GM23338 (cell line): ENCODE data around the gene CAMTA1. TPM values are rescaled to one million over a fixed set of nuclear protein-coding genes. Genes with fewer than 3 reads are reported as not detected.

Source experiments
- ATAC-seq: fragments of 200-7000 bp; cut with Tn5 transposase; 3 replicates; pipeline ENCODE4 v1.9.1; 2020
- DNase-seq: peaks from one replicate; pipeline ENCODE4 v3.0.0-alpha.2; 2015; ENCODE audit warnings: low spot score
- H2AFZ ChIP-seq: fragments of 200-600 bp; sonication (generic); 2 replicates; pipeline ENCODE4 v1.8.0; 2016; ENCODE audit warnings: antibody characterized with exemption, mild to moderate bottlenecking, moderate library complexity
- H3F3A ChIP-seq: fragments of 200-600 bp; sonication (generic); replicated peaks from 2 replicates; pipeline ENCODE4 v1.8.0; 2017; ENCODE audit warnings: antibody characterized with exemption, mixed run types, low read depth
- H3K27ac ChIP-seq: fragments of 200-600 bp; sonication (generic); 2 replicates; pipeline ENCODE4 v1.6.1; 2016; ENCODE audit warnings: low read depth
- H3K27me3 ChIP-seq: fragments of 200-600 bp; sonication (generic); 2 replicates; pipeline ENCODE4 v1.8.0; 2016; ENCODE audit warnings: mild to moderate bottlenecking, mixed run types, moderate library complexity; ENCODE audit not compliant: insufficient read depth
- H3K36me3 ChIP-seq: fragments of 200-600 bp; sonication (generic); 2 replicates; pipeline ENCODE4 v1.8.0; 2016; ENCODE audit warnings: mild to moderate bottlenecking; ENCODE audit not compliant: insufficient read depth
- H3K4me1 ChIP-seq: fragments of 200-600 bp; sonication (generic); 2 replicates; pipeline ENCODE4 v1.8.0; 2016; ENCODE audit warnings: mild to moderate bottlenecking, moderate library complexity; ENCODE audit not compliant: insufficient read depth
- H3K4me2 ChIP-seq: fragments of 200-600 bp; sonication (generic); 2 replicates; pipeline ENCODE4 v1.7.1; 2017; ENCODE audit warnings: mixed run types
- H3K4me3 ChIP-seq: fragments of 200-600 bp; sonication (generic); 2 replicates; pipeline ENCODE4 v1.6.1; 2016; ENCODE audit warnings: mixed run types
- H3K79me2 ChIP-seq: fragments of 200-600 bp; sonication (generic); replicated peaks from 2 replicates; pipeline ENCODE4 v1.8.0; 2017; ENCODE audit warnings: mild to moderate bottlenecking; ENCODE audit not compliant: insufficient read depth
- H3K9me2 ChIP-seq: fragments of 200-600 bp; sonication (generic); 2 replicates; pipeline ENCODE4 v1.8.0; 2017; ENCODE audit not compliant: insufficient read depth
- H4K20me1 ChIP-seq: fragments of 200-600 bp; sonication (generic); replicated peaks from 2 replicates; pipeline ENCODE4 v1.8.0; 2017; ENCODE audit warnings: mild to moderate bottlenecking; ENCODE audit not compliant: insufficient read depth
- H3K27ac Mint-ChIP-seq: 2 replicates; pipeline ENCODE4 v1.8.0; 2020; ENCODE audit warnings: inconsistent platforms, mild to moderate bottlenecking, moderate library complexity, mixed read lengths
- H3K27me3 Mint-ChIP-seq: 3 replicates; pipeline ENCODE4 v1.8.0; 2022; ENCODE audit warnings: low read depth, mild to moderate bottlenecking, moderate library complexity, mixed read lengths, inconsistent platforms; ENCODE audit not compliant: insufficient read depth, poor library complexity
- H3K36me3 Mint-ChIP-seq: 3 replicates; pipeline ENCODE4 v1.8.0; 2021; ENCODE audit warnings: low read depth, mild to moderate bottlenecking, inconsistent platforms, moderate library complexity, mixed read lengths
- H3K4me1 Mint-ChIP-seq: 3 replicates; pipeline ENCODE4 v1.8.0; 2020; ENCODE audit warnings: mild to moderate bottlenecking, inconsistent platforms, mixed read lengths
- H3K4me3 Mint-ChIP-seq: 3 replicates; pipeline ENCODE4 v1.8.0; 2021; ENCODE audit warnings: moderate library complexity, mild to moderate bottlenecking, inconsistent platforms, mixed read lengths
- H3K9me3 Mint-ChIP-seq: 3 replicates; pipeline ENCODE4 v1.8.0; 2020; ENCODE audit warnings: moderate library complexity, mild to moderate bottlenecking, inconsistent platforms, mixed read lengths
- CREB1 ChIP-seq: fragments of 250-450 bp; sonication (Bioruptor Pico); IDR thresholded peaks from 2 replicates; pipeline ENCODE4 v1.5.0; 2020; ENCODE audit warnings: low read depth, mild to moderate bottlenecking, moderate library complexity
- EZH2phosphoT487 ChIP-seq: fragments of 200-600 bp; sonication (generic); IDR thresholded peaks from one replicate; pipeline ENCODE4 v1.8.1; 2018; ENCODE audit warnings: antibody characterized with exemption; ENCODE audit not compliant: unreplicated experiment
- JUNB ChIP-seq: IDR thresholded peaks from one replicate; pipeline ENCODE4 v1.6.1; 2016; ENCODE audit warnings: antibody characterized with exemption; ENCODE audit not compliant: unreplicated experiment
- NANOG ChIP-seq: IDR thresholded peaks from 2 replicates; pipeline ENCODE4 v1.6.1; 2016; ENCODE audit warnings: antibody characterized with exemption, borderline replicate concordance
- POLR2AphosphoS5 ChIP-seq: IDR thresholded peaks from 2 replicates; pipeline ENCODE4 v1.6.1; 2016; ENCODE audit warnings: antibody characterized with exemption, low read depth
- STAT1 ChIP-seq: IDR thresholded peaks from one replicate; pipeline ENCODE4 v1.6.1; 2016; ENCODE audit warnings: antibody characterized with exemption; ENCODE audit not compliant: unreplicated experiment
- ZNF114 ChIP-seq: fragments of 250-450 bp; sonication (Bioruptor Pico); IDR thresholded peaks from 2 replicates; pipeline ENCODE4 v1.5.0; 2020; ENCODE audit warnings: mild to moderate bottlenecking, moderate library complexity
- ZNF331 ChIP-seq: fragments of 250-450 bp; sonication (Bioruptor Pico); IDR thresholded peaks from 2 replicates; pipeline ENCODE4 v1.5.0; 2020; ENCODE audit warnings: low read depth, mild to moderate bottlenecking, moderate library complexity
- polyA plus RNA-seq: library from polyadenylated mRNA; unstranded; fragments of >200 nt; fragmentation: Nextera tagmentation; extraction: Ambion mirVana; gene quantifications from 2 replicates; pipeline ENCODE4 v1.2.1, GENCODE V29; 2016
- total RNA-seq: library from RNA; depleted of rRNA; stranded (reverse); fragments of >200 nt; shearing (Covaris generic); gene quantifications from 2 replicates; pipeline ENCODE4 v1.2.3, GENCODE V29; 2014
- TF ChIP-seq, protein P1 (sequence below), 2 experiments: fragments of 200-600 bp in 1 of 2; sonication (generic) in 1 of 2; conservative IDR thresholded peaks; 2 replicates each; pipeline versions ENCODE4 v1.5.1 to v1.6.1; 2016 to 2017; ENCODE audit warnings: antibody characterized with exemption in 2 of 2, low read depth in 2 of 2, mild to moderate bottlenecking in 2 of 2, moderate library complexity in 1 of 2
- TF ChIP-seq, protein P2 (sequence below): IDR thresholded peaks from one replicate; pipeline ENCODE4 v1.6.1; 2018; ENCODE audit warnings: antibody characterized with exemption; ENCODE audit not compliant: unreplicated experiment
- TF ChIP-seq, protein P3 (sequence below): fragments of 250-450 bp; sonication (Bioruptor Pico); IDR thresholded peaks from 2 replicates; pipeline ENCODE4 v1.5.0; 2020; ENCODE audit warnings: mild to moderate bottlenecking, moderate library complexity
- TF ChIP-seq, protein P4 (sequence below): IDR thresholded peaks from 2 replicates; pipeline ENCODE4 v1.6.1; 2016; ENCODE audit warnings: antibody characterized with exemption

Gene CAMTA1
- total and polyA plus RNA-seq, 2 experiments from 2014 or later, result 115 to 519 TPM

DNA sequence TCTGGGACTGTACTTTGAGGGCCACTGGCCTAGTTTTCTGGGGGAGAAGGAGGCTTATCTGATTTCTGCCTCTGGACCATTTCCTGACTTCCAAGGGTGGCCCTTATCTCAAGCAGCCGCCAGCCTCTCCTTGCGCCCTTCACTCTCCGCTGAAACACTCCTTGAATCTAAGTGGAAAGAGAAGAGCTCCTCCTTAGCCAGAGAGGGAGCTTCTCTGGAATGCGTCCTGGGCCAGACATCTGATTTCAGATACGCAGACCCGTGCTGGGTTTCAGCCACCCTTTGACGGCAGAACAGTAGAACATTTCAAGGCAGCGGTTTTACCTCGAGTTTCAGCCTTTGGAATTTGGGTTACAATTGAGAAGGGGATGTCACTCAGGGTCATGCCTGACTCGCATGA is 308.0 kb downstream of the CAMTA1 start (continued):
- TF ChIP-seq, protein P1, sequence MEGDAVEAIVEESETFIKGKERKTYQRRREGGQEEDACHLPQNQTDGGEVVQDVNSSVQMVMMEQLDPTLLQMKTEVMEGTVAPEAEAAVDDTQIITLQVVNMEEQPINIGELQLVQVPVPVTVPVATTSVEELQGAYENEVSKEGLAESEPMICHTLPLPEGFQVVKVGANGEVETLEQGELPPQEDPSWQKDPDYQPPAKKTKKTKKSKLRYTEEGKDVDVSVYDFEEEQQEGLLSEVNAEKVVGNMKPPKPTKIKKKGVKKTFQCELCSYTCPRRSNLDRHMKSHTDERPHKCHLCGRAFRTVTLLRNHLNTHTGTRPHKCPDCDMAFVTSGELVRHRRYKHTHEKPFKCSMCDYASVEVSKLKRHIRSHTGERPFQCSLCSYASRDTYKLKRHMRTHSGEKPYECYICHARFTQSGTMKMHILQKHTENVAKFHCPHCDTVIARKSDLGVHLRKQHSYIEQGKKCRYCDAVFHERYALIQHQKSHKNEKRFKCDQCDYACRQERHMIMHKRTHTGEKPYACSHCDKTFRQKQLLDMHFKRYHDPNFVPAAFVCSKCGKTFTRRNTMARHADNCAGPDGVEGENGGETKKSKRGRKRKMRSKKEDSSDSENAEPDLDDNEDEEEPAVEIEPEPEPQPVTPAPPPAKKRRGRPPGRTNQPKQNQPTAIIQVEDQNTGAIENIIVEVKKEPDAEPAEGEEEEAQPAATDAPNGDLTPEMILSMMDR (conservative IDR thresholded peaks at IDR 0.05; ENCODE audit: low read depth in 2 of 2), result no peak
- TF ChIP-seq CREB1 (CRISPR knock-in tag), result no peak

DNA sequence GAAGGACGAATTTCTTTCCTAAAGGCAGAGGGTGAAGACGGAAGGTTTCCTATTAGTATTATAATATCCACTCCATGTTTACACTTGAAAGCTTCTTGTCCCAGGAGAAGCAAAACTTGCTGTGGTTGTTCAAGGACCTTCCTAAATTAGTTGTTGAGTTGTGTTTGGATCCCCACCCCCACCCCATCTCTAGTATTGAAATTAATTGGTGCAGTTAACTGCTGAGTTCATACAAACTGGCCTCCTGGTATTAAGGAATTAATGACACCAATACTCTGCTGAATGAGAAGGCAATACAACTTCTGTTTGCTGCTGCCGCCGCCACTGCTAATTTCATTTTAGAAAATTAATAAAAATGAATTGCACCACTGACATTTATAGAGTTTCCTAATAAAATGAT is 308.8 kb downstream of the CAMTA1 start:
- DNase-seq, result no peak
- Histone ChIP-seq H3K4me2 (no peak overlapping the region), H3K27ac (no peak overlapping the region), H3K4me3 (no peak overlapping the region), H3K27me3 (no peaks in the 10 kb centered on the region), H3F3A (no peaks in the 10 kb centered on the region), H4K20me1 (no peaks in the 10 kb centered on the region), H3K4me1 (no peaks in the 10 kb centered on the region), H3K9me2 (no peaks in the 10 kb centered on the region), H3K79me2 (no peaks in the 10 kb centered on the region), H2AFZ (no peak overlapping the region), H3K36me3 (no peaks in the 10 kb centered on the region)
- H3K27me3 Mint-ChIP-seq, result peaks cover 2% of the 10 kb centered on the region
- ATAC-seq, result no peak
- H3K27ac Mint-ChIP-seq, result no peak overlapping the region
- no peak overlapping the region for H3K4me3 Mint-ChIP-seq
- no peaks in the 10 kb centered on the region for H3K36me3 Mint-ChIP-seq
- H3K4me1 Mint-ChIP-seq, result peaks cover 7% of the 10 kb centered on the region; the same call in 2 of the 3 replicates
- H3K9me3 Mint-ChIP-seq, result no peaks in the 10 kb centered on the region
- TF ChIP-seq JUNB (no peak), STAT1 (no peak), POLR2AphosphoS5 (no peak), NANOG (no peak), ZNF114 (CRISPR knock-in tag) (no peak), EZH2phosphoT487 (no peak), CREB1 (CRISPR knock-in tag) (no peak), ZNF331 (no peak)
- TF ChIP-seq, protein P2, sequence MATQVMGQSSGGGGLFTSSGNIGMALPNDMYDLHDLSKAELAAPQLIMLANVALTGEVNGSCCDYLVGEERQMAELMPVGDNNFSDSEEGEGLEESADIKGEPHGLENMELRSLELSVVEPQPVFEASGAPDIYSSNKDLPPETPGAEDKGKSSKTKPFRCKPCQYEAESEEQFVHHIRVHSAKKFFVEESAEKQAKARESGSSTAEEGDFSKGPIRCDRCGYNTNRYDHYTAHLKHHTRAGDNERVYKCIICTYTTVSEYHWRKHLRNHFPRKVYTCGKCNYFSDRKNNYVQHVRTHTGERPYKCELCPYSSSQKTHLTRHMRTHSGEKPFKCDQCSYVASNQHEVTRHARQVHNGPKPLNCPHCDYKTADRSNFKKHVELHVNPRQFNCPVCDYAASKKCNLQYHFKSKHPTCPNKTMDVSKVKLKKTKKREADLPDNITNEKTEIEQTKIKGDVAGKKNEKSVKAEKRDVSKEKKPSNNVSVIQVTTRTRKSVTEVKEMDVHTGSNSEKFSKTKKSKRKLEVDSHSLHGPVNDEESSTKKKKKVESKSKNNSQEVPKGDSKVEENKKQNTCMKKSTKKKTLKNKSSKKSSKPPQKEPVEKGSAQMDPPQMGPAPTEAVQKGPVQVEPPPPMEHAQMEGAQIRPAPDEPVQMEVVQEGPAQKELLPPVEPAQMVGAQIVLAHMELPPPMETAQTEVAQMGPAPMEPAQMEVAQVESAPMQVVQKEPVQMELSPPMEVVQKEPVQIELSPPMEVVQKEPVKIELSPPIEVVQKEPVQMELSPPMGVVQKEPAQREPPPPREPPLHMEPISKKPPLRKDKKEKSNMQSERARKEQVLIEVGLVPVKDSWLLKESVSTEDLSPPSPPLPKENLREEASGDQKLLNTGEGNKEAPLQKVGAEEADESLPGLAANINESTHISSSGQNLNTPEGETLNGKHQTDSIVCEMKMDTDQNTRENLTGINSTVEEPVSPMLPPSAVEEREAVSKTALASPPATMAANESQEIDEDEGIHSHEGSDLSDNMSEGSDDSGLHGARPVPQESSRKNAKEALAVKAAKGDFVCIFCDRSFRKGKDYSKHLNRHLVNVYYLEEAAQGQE, result no peak
- TF ChIP-seq, protein P3, sequence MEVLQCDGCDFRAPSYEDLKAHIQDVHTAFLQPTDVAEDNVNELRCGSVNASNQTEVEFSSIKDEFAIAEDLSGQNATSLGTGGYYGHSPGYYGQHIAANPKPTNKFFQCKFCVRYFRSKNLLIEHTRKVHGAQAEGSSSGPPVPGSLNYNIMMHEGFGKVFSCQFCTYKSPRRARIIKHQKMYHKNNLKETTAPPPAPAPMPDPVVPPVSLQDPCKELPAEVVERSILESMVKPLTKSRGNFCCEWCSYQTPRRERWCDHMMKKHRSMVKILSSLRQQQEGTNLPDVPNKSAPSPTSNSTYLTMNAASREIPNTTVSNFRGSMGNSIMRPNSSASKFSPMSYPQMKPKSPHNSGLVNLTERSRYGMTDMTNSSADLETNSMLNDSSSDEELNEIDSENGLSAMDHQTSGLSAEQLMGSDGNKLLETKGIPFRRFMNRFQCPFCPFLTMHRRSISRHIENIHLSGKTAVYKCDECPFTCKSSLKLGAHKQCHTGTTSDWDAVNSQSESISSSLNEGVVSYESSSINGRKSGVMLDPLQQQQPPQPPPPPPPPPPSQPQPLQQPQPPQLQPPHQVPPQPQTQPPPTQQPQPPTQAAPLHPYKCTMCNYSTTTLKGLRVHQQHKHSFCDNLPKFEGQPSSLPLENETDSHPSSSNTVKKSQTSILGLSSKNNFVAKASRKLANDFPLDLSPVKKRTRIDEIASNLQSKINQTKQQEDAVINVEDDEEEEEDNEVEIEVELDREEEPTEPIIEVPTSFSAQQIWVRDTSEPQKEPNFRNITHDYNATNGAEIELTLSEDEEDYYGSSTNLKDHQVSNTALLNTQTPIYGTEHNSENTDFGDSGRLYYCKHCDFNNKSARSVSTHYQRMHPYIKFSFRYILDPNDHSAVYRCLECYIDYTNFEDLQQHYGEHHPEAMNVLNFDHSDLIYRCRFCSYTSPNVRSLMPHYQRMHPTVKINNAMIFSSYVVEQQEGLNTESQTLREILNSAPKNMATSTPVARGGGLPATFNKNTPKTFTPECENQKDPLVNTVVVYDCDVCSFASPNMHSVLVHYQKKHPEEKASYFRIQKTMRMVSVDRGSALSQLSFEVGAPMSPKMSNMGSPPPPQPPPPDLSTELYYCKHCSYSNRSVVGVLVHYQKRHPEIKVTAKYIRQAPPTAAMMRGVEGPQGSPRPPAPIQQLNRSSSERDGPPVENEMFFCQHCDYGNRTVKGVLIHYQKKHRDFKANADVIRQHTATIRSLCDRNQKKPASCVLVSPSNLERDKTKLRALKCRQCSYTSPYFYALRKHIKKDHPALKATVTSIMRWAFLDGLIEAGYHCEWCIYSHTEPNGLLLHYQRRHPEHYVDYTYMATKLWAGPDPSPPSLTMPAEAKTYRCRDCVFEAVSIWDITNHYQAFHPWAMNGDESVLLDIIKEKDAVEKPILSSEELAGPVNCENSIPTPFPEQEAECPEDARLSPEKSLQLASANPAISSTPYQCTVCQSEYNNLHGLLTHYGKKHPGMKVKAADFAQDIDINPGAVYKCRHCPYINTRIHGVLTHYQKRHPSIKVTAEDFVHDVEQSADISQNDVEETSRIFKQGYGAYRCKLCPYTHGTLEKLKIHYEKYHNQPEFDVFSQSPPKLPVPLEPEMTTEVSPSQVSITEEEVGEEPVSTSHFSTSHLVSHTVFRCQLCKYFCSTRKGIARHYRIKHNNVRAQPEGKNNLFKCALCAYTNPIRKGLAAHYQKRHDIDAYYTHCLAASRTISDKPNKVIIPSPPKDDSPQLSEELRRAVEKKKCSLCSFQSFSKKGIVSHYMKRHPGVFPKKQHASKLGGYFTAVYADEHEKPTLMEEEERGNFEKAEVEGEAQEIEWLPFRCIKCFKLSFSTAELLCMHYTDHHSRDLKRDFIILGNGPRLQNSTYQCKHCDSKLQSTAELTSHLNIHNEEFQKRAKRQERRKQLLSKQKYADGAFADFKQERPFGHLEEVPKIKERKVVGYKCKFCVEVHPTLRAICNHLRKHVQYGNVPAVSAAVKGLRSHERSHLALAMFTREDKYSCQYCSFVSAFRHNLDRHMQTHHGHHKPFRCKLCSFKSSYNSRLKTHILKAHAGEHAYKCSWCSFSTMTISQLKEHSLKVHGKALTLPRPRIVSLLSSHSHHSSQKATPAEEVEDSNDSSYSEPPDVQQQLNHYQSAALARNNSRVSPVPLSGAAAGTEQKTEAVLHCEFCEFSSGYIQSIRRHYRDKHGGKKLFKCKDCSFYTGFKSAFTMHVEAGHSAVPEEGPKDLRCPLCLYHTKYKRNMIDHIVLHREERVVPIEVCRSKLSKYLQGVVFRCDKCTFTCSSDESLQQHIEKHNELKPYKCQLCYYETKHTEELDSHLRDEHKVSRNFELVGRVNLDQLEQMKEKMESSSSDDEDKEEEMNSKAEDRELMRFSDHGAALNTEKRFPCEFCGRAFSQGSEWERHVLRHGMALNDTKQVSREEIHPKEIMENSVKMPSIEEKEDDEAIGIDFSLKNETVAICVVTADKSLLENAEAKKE (CRISPR knock-in tag), result no peak
- TF ChIP-seq, protein P4, sequence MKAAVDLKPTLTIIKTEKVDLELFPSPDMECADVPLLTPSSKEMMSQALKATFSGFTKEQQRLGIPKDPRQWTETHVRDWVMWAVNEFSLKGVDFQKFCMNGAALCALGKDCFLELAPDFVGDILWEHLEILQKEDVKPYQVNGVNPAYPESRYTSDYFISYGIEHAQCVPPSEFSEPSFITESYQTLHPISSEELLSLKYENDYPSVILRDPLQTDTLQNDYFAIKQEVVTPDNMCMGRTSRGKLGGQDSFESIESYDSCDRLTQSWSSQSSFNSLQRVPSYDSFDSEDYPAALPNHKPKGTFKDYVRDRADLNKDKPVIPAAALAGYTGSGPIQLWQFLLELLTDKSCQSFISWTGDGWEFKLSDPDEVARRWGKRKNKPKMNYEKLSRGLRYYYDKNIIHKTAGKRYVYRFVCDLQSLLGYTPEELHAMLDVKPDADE, result no peak
